HG02763 (cell line): ENCODE measurements around the gene ECSCR.
A peak's percentile ranks its signal among the peaks of the same experiment; 100 is the strongest.

Experiments used
- ATAC-seq: cut with Tn5 transposase; IDR thresholded peaks from one replicate; pipeline ENCODE4 v1.9.1; 2021; ENCODE audit warnings: mild to moderate bottlenecking, moderate library complexity; ENCODE audit not compliant: unreplicated experiment

Gene ECSCR

GRCh38 chr5:139474890-139475791, 12.6 kb upstream of the ECSCR start:
- ATAC-seq = no peak

GRCh38 chr5:139473565-139473964, 11.0 kb upstream of the ECSCR start:
- no peak for ATAC-seq

GRCh38 chr5:139473105-139473504, 10.6 kb upstream of the ECSCR start:
- no peak for ATAC-seq

GRCh38 chr5:139472386-139473030, 10.0 kb upstream of the ECSCR start:
- no peak for ATAC-seq

- no peak for ATAC-seq
These were observed 8.3 kb upstream of the ECSCR start, which contains the start of gene SMIM33 for GRCh38 chr5:139470821-139471300. TSS of gene SMIM33 (plus strand) at chr5:139471004. CDS start at chr5:139471122, 118 bp downstream.

GRCh38 chr5:139468421-139468931, 5.9 kb upstream of the ECSCR start:
- ATAC-seq = no peak

GRCh38 chr5:139461698-139462097, 845 bp downstream of the ECSCR start:
- ATAC-seq = no peak

GRCh38 chr5:139461176-139461575, 1.4 kb downstream of the ECSCR start:
- no peak for ATAC-seq

- no peak for ATAC-seq
These were observed 2.1 kb downstream of the ECSCR start for GRCh38 chr5:139460455-139460854.

- ATAC-seq = no peak
These were observed 3.0 kb downstream of the ECSCR start for GRCh38 chr5:139459451-139459934.

- peak; percentile 57 for ATAC-seq
These were observed 3.7 kb downstream of the ECSCR start for GRCh38 chr5:139458580-139459407.

GRCh38 chr5:139457653-139458306, 4.8 kb downstream of the ECSCR start:
- no peak for ATAC-seq

GRCh38 chr5:139457241-139457640, 5.3 kb downstream of the ECSCR start:
- no peak for ATAC-seq

GRCh38 chr5:139456776-139457175, 5.8 kb downstream of the ECSCR start:
- no peak for ATAC-seq

- ATAC-seq = no peak
These were observed 7.8 kb downstream of the ECSCR start for GRCh38 chr5:139454568-139455290.

- ATAC-seq = no peak
These were observed 8.6 kb downstream of the ECSCR start for GRCh38 chr5:139453683-139454567.

- no peak for ATAC-seq
These were observed 10.5 kb downstream of the ECSCR start for GRCh38 chr5:139451878-139452660.

GRCh38 chr5:139451176-139451575, 11.4 kb downstream of the ECSCR start:
- no peak for ATAC-seq
